HEK293 (cell line): ENCODE data around the gene CAPN6.

Experiments
- CTCF ChIP-seq: fragments of 450-650 bp; formaldehyde crosslinking; IDR thresholded peaks from 2 replicates; pipeline ENCODE4 v1.5.1; 2016; ENCODE audit warnings: missing biosample characterization, missing genetic modification characterization
- OSR2 ChIP-seq: fragments of 450-650 bp; formaldehyde crosslinking; IDR thresholded peaks from 2 replicates; pipeline ENCODE4 v1.5.1; 2016; ENCODE audit warnings: missing biosample characterization, missing genetic modification characterization
- PBX3 ChIP-seq: sonication (generic); formaldehyde crosslinking; IDR thresholded peaks from 2 replicates; pipeline ENCODE4 v1.8.1; 2022; ENCODE audit warnings: mild to moderate bottlenecking, moderate library complexity, missing genetic modification reagents
- TSHZ1 ChIP-seq: fragments of 450-650 bp; formaldehyde crosslinking; IDR thresholded peaks from 2 replicates; pipeline ENCODE4 v1.5.1; 2016; ENCODE audit warnings: missing biosample characterization, missing genetic modification characterization, borderline replicate concordance
- YY1 ChIP-seq: fragments of 450-650 bp; formaldehyde crosslinking; IDR thresholded peaks from 2 replicates; pipeline ENCODE4 v1.5.1; 2018; ENCODE audit warnings: missing biosample characterization, missing genetic modification characterization
- ZNF76 ChIP-seq: fragments of 450-650 bp; formaldehyde crosslinking; IDR thresholded peaks from 2 replicates; pipeline ENCODE4; 2016; ENCODE audit warnings: low read depth, missing biosample characterization, missing genetic modification characterization, borderline replicate concordance

GRCh38 chrX:111207851-111208250 lies 62.4 kb downstream of the CAPN6 start:
- TF ChIP-seq CTCF (tag by site-specific recombination) (no peak), TSHZ1 (tag by site-specific recombination) (no peak), YY1 (tag by site-specific recombination) (no peak), PBX3 (CRISPR knock-in tag) (no peak), OSR2 (tag by site-specific recombination) (no peak), ZNF76 (tag by site-specific recombination) (no peak)
